Fibroblast of pulmonary artery (primary cell): ENCODE results near the gene CELSR1.
"Not testable (repeated sequence)": the region's sequence is repeated elsewhere in the genome, so short reads cannot be mapped to it uniquely, and the experiment has no call there.

Source experiments
- DNase-seq: peaks from one replicate; pipeline ENCODE4 v3.0.0-alpha.2; 2010; ENCODE audit warnings: low read depth
- H3K4me3 ChIP-seq: replicated peaks from 2 replicates; pipeline ENCODE4 v1.5.1; 2011; ENCODE audit warnings: low read depth, mild to moderate bottlenecking, control low read depth, low read length, moderate library complexity
- TF ChIP-seq, protein P1 (sequence below): IDR thresholded peaks from 2 replicates; pipeline ENCODE4 v1.5.1; 2011; ENCODE audit warnings: mild to moderate bottlenecking, control low read depth, low read length, inconsistent platforms; ENCODE audit errors: missing control alignments

CELSR1 gene

DNA sequence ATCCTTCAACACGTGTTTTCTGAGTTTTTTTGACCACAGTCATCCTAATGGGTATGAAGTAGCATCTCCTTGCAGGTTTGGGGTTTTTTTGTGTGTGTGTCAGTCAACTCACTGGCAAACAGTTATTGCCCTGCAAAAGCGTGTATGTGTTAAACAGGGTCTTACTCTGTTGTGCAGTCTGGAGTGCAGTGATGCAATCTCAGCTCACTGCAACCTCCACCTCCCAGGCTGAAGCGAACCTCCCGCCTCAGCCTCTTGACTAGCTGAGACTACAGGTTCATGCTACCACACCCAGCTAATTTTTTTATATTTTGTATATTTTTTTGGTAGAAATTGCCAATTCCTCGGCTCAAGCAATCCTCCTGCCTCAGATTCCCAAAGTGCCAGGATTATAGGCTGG, 15.4 kb downstream of the CELSR1 start:
- no peak for DNase-seq
- no peak overlapping the region for H3K4me3 ChIP-seq

DNA sequence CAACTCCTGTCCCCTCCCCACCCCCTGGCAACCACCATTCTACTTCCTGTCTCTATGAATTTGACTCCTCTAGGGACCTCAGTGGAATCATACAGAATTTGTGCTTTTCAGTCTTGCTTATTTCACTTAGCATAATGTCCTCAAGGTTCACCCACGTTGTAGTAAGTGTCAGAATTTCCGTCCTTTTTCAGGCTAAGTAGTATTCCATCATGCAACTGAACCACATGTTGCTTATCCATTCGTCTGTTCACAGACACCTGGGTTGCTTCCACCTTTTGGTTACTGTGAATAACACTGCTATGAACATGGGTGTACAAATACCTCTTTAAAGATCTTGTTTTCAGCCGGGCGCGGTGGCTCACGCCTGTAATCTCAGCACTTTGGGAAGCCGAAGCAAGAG, 16.5 kb downstream of the CELSR1 start:
- TF ChIP-seq, protein P1, sequence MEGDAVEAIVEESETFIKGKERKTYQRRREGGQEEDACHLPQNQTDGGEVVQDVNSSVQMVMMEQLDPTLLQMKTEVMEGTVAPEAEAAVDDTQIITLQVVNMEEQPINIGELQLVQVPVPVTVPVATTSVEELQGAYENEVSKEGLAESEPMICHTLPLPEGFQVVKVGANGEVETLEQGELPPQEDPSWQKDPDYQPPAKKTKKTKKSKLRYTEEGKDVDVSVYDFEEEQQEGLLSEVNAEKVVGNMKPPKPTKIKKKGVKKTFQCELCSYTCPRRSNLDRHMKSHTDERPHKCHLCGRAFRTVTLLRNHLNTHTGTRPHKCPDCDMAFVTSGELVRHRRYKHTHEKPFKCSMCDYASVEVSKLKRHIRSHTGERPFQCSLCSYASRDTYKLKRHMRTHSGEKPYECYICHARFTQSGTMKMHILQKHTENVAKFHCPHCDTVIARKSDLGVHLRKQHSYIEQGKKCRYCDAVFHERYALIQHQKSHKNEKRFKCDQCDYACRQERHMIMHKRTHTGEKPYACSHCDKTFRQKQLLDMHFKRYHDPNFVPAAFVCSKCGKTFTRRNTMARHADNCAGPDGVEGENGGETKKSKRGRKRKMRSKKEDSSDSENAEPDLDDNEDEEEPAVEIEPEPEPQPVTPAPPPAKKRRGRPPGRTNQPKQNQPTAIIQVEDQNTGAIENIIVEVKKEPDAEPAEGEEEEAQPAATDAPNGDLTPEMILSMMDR, result no peak
- H3K4me3 ChIP-seq, result no peak overlapping the region
- no peak for DNase-seq

More for the DNA sequence above, 15.4 kb downstream of the CELSR1 start:
- TF ChIP-seq, protein P1, result no peak

DNA sequence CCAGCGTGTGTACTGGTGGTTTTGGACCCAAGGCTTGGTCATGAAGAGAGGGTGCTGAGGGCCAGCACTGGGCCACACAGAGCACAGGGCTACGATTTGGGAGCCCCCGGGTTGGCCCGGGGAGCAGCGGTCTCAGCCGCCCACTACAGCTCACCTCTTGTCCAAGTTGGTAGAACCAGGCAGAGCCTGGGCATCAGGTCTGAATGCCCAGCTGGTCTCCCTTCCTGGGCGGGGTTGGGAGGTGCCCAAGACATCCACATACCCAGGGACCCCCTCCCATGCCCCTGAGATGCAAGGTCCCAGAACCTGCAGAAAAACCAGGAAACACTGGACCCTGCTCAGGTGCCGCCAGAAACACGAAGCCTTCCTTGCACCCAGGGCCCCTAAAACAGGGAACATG, 18.0 kb downstream of the CELSR1 start:
- DNase-seq, result no peak
- TF ChIP-seq, protein P1, result no peak
- no peak overlapping the region for H3K4me3 ChIP-seq

DNA sequence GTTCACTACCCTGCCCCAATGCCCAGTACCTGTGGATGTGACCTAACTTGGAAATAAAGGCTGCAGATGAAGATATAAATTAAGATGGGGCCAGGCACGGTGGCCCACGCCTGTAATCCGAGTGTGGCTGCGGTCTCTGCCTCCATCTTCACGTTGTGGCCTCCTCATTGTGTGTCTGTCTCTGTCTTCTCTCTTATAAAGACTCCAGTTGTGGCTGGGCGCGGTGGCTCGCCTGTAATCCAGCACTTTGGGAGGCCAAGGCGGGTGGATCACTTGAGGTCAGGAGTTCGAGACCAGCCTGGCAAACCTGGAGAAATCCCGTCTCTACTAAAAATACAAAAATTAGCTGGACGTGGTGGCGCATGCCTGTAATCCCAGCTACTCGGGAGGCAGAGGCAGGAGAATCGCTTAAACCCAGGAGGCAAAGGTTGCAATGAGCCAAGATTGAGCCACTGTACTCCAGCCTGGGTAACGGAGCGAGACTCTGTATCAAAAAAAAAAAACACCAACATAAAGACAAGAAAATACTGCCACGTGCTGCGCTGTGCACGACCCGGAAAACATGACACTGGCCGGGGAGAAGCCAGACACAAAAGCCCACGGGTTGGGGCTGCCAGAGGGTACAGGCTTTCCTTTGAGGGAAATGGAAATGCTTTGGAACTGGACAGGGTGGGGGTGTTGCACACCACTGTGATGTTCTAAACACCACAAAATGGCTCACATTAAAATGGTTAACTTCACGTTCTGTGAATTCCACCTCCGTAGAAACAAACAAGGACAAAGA, 18.7 kb downstream of the CELSR1 start:
- TF ChIP-seq, protein P1, result no peak
- DNase-seq, result no peak
- H3K4me3 ChIP-seq, result no peak overlapping the region

DNA sequence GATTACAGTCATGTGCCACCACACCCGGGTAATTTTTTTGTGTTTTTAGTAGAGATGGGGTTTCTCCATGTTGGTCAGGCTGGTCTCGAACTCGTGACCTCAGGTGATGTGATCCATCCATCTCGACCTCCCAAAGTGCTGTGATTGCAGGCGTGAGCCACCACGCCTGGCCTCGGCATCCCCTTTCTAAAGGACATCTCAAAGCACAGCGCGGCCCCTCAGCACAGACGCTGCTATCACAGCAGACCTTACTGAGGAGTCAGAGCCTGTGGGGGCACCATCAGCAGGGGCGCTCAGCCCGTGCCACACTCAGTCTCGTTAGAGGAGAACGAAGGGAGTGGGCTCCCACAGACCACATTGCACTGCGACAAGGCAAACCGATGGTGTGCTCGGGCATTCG, 19.4 kb downstream of the CELSR1 start:
- DNase-seq, result no peak
- H3K4me3 ChIP-seq, result no peak overlapping the region
- TF ChIP-seq, protein P1, result no peak

DNA sequence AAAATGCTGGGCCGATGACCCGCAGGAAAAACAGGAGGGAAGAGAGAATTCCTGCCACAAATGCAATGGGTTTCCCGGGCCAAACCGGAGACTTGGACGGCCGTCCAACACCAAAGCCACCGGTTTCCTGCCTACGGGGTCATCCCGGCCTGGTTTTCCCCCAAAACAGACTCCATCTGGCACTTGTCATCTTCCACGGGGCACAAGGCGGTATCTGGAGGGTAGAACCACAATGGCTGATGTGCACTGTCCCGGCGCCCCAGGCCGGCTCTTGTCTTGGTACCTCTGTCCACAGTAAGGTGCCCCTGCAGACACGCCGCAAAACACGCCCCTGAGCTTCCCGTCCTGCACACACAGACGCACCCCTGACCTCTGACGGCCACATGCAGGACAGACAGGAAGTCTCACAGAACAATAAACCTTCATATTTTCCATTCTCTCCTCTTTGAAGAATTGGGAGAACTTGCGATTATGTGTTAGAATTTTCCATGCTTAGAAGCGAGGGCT, 20.1 kb downstream of the CELSR1 start:
- no peak for DNase-seq
- no peak overlapping the region for H3K4me3 ChIP-seq
- TF ChIP-seq, protein P1, result no peak

DNA sequence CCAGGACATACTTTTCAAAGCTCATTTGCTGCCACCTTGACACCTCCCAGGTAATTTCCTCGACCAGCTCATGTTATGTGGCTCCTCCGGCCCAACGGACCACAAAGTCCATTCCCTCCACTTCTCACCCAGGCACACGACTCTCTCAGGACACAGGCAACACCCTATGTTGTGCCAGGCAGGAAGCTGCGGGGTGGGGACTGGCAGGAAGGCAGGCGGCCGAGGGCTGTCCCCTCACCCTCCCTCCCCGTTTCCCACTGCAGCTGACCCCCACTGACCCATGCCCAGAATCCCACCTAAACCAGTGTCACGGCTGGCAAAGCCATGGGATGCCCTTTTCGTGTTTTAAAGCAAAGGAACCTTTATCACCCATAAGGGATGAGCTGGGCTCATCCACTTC, 20.8 kb downstream of the CELSR1 start:
- DNase-seq, result no peak
- no peak overlapping the region for H3K4me3 ChIP-seq
- TF ChIP-seq, protein P1, result no peak

DNA sequence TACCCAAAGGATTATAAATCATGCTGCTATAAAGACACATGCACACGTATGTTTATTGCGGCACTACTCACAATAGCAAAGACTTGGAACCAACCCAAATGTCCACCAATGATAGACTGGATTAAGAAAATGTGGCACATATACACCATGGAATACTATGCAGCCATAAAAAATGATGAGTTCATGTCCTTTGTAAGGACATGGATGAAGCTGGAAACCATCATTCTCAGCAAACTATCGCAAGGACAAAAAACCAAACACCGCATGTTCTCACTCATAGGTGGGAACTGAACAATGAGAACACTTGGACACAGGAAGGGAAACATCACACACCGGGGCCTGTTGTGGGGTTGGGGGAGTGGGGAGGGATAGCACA, 21.3 kb downstream of the CELSR1 start:
- not testable (repeated sequence) for H3K4me3 ChIP-seq, DNase-seq
